Mononuclear cell (primary cell): Measurements from ENCODE around the gene CCRL2. TPM values are rescaled to one million over a fixed set of nuclear protein-coding genes. Genes with fewer than 3 reads are reported as not detected.
"Not testable (repeated sequence)": the region's sequence is repeated elsewhere in the genome, so short reads cannot be mapped to it uniquely, and the experiment has no call there.

Source experiments
- H3K27me3 ChIP-seq: 2 replicates; pipeline ENCODE4 v1.6.0; 2011; ENCODE audit warnings: low read length, control low read depth; ENCODE audit not compliant: insufficient read depth
- H3K4me1 ChIP-seq: 2 replicates; pipeline ENCODE4 v1.5.1; 2011; ENCODE audit warnings: mild to moderate bottlenecking, low read length, control low read depth; ENCODE audit not compliant: insufficient read depth
- H3K4me3 ChIP-seq: 2 replicates; pipeline ENCODE4 v1.5.1; 2011; ENCODE audit warnings: mild to moderate bottlenecking, low read length, moderate library complexity
- H3K9me3 ChIP-seq: 2 replicates; pipeline ENCODE4 v1.5.1; 2011; ENCODE audit warnings: low read depth, mild to moderate bottlenecking, control low read depth, low read length
- total RNA-seq: library from RNA; depleted of rRNA; stranded (reverse); fragments of >200 nt; gene quantifications from one replicate; pipeline ENCODE4 v1.2.3, GENCODE V29; 2012

Gene CCRL2
- total RNA-seq, 1 donor: 91.9 TPM

DNA sequence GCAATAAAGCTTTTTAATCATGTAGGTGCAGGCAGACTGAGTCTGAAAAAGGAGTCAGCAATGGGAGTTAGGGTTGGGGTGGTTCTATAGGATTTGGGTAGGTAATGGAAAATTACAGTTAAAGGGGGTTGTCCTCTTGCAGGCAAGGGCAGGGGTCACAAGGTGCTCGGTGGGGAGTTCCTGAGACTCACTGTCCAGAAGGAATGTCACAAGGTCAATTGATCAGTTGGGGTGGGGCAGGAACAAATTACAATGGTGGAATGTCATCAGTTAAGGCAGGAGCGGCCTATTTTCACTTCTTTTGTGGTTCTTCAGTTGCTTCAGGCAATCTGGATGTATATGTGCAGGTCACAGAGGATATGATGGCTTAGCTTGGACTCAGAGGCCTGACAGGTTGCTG lies 14.0 kb upstream of the CCRL2 start:
- Histone ChIP-seq H3K9me3 (no peaks in the 10 kb centered on the region), H3K4me1 (peaks cover 34% of the 10 kb centered on the region), H3K4me3 (no peak overlapping the region), H3K27me3 (no peaks in the 10 kb centered on the region)

DNA sequence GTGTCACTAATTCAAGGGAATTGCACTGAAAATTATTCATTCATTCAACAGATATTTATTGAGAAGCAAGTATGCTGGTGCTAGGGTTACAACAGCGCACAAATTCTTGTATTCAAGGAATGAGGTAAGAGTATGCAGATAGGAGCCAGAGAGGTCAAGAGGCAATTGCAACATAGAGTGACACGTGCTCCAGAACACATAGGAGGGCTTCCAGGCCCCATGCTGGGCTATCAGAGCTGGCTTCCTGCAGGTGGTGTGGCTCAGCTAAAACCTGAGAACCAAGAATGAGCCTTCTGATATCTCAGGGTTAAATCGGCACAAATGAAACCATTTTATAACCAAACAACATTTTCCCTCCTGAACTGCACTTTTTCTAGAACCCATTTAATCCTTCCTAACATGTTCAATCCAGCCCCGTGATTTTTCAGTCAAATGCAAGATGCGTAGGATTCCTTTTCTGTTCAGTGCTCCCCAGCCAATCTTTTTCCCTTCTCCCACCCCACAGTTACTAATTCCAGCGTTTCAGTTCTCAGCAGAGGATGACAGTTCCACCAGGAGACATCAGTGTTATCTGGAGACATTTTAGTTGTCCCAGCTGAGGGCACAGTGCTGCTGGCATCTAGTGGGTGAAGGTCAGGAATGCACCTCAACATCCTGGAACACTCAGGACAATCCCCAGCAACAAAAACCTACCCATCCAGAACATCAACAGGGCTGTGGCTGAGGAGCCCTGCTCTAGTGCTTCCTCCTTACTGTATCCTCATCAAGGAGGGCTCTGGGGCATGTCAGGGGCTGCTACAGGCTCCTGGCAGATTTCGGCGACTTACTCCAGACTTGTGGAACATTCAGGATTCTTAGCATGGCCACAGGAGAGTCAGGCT lies 13.3 kb upstream of the CCRL2 start:
- Histone ChIP-seq H3K9me3 (no peaks in the 10 kb centered on the region), H3K27me3 (no peaks in the 10 kb centered on the region), H3K4me3 (no peak overlapping the region), H3K4me1 (peaks cover 34% of the 10 kb centered on the region)

DNA sequence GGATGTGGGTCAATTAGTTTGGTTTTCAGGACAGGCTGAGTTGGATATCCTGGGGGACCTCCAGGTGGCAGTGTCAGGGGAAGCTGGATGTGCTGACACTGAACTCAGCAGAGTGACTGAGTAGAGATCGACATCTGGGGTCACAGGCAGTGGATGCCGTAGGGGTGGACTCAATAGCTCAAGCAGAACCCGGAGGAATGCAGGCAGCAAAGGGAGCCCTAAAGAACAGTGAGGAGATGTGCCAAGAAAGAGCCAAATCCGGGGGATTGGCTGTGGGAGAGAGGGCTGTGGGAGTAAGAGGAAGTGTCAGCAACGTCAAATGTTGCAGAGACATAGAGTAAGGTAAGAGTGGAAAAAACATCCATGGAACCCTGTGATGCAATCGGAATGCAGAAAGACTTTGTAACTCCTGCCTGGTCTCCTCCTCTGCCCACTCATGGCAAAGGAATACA lies 11.8 kb upstream of the CCRL2 start:
- H3K4me3 ChIP-seq: no peak overlapping the region

DNA sequence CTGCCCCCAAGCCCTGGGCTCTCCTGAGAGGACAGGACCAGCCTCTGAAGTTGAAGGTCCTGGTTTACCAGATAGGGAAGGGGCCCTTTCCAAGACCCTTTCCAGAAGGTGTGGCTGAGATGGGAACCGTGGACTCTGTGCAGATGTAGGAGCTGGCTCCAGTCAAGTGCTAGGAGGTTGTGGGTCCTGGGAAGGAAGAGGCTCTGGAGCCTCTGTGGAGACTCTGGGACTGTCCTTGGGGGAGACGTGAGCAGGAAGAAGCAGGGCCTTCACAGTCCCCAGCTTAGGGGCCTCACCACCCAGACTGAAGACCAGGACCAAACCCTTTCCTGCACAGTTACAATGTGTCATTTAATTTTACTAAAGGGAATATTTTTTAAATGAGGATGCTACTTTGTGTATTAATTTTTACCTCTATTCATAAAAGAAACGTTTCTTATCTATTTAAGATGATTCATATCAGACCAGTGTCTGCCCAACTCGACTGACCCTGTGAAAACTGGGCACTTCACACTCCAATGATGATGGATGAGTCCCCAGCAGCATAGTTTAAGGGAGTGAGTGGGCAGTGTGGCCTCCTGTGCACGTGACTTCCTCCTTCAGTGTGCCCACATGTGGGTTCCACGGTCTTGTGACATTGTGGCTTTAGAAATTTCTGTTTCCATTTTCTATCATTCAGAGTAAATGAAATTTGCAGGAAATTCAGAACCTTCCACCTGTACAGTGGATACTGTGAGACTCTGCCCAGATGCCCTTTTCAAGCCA lies 11.1 kb upstream of the CCRL2 start:
- no peaks in the 10 kb centered on the region for H3K27me3 ChIP-seq
- no peak overlapping the region for H3K4me3 ChIP-seq
- peaks cover 44% of the 10 kb centered on the region for H3K4me1 ChIP-seq
- no peaks in the 10 kb centered on the region for H3K9me3 ChIP-seq

More for the DNA sequence above, 11.8 kb upstream of the CCRL2 start:
- peaks cover 44% of the 10 kb centered on the region for H3K4me1 ChIP-seq
- H3K27me3 ChIP-seq: no peaks in the 10 kb centered on the region
- H3K9me3 ChIP-seq: no peaks in the 10 kb centered on the region

- H3K4me1 ChIP-seq: peaks cover 44% of the 10 kb centered on the region
- H3K4me3 ChIP-seq: no peak overlapping the region
- no peaks in the 10 kb centered on the region for H3K27me3 ChIP-seq
- no peaks in the 10 kb centered on the region for H3K9me3 ChIP-seq
These were observed 9.9 kb upstream of the CCRL2 start for GRCh38 chr3:46397111-46397510.

- H3K4me3 ChIP-seq: no peak overlapping the region
- H3K9me3 ChIP-seq: no peaks in the 10 kb centered on the region
- no peaks in the 10 kb centered on the region for H3K27me3 ChIP-seq
- peaks cover 39% of the 10 kb centered on the region for H3K4me1 ChIP-seq
These were observed 8.7 kb upstream of the CCRL2 start for GRCh38 chr3:46398186-46398955.

DNA sequence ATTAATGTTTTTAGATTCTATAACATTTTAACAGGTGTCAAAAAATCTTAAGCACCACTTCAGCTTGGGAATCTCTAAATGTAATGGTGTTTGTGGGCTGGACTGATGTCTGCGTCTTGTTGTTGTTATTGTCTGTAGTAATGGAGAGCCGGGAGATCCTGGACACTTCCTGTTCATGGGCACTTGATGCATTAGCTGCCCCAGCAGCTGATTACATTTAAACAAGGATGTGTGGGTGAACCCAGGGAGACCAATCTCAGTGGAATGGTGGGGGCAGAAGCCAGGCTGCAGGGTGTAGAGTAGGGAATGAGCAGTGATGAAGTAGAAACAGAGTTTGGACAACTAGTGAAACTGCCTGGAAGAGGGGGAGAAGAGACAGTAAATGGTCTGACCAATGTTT lies 8.0 kb upstream of the CCRL2 start:
- Histone ChIP-seq H3K9me3 (no peaks in the 10 kb centered on the region), H3K4me1 (peaks cover 32% of the 10 kb centered on the region)

DNA sequence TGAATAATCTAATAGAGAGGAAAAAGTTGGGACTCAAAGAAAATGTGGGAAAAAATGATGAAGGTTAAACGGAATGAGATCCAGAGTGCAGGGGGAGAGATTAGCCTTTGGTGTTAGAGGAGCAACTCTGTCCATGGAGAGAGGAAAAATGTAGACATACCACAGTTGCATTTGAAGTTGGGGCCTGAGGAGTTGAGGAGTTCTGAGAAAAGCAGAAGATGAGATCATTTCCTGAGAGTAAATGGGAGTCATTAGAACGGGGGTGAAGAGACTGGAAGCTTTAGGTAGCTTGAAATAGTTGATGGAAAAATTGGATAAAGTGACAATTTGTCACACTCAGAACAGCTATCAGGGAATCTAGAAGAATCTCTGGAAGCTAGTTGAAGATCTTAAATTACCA lies 7.5 kb upstream of the CCRL2 start:
- Histone ChIP-seq H3K27me3 (no peaks in the 10 kb centered on the region), H3K9me3 (no peaks in the 10 kb centered on the region), H3K4me3 (no peak overlapping the region), H3K4me1 (peaks cover 33% of the 10 kb centered on the region)

More for the DNA sequence above, 8.0 kb upstream of the CCRL2 start:
- no peaks in the 10 kb centered on the region for H3K27me3 ChIP-seq
- no peak overlapping the region for H3K4me3 ChIP-seq

- H3K4me3 ChIP-seq: no peak overlapping the region
- H3K9me3 ChIP-seq: no peaks in the 10 kb centered on the region
- no peaks in the 10 kb centered on the region for H3K27me3 ChIP-seq
- H3K4me1 ChIP-seq: peaks cover 35% of the 10 kb centered on the region
These were observed 6.9 kb upstream of the CCRL2 start for GRCh38 chr3:46400000-46400734.

GRCh38 chr3:46400846-46401245 lies 6.2 kb upstream of the CCRL2 start:
- Histone ChIP-seq H3K9me3 (no peaks in the 10 kb centered on the region), H3K4me3 (no peak overlapping the region), H3K27me3 (no peaks in the 10 kb centered on the region), H3K4me1 (peaks cover 35% of the 10 kb centered on the region)

- Histone ChIP-seq H3K9me3 (no peaks in the 10 kb centered on the region), H3K4me1 (peaks cover 35% of the 10 kb centered on the region), H3K27me3 (no peaks in the 10 kb centered on the region), H3K4me3 (no peak overlapping the region)
These were observed 5.5 kb upstream of the CCRL2 start for GRCh38 chr3:46401579-46401978.

DNA sequence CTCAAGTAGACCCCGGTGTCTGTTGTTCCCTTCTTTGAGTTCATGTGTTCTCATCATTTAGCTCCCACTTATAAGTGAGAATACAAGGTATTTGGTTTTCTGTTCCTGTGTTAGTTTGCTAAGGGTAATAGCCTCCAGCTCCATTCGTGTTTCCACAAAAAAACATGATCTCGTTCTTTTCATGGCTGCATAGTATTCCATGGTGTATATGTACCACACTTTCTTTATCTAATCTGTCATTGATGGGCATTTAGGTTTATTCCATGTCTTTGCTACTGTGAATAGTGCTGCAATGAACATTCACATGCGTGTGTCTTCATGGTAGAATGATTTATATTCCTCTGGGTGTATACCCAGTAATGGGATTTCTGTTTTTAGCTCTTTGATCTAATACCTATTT lies 4.2 kb upstream of the CCRL2 start:
- H3K4me1 ChIP-seq: peaks cover 44% of the 10 kb centered on the region

GRCh38 chr3:46405301-46406019 lies 1.6 kb upstream of the CCRL2 start:
- peaks cover 40% of the 10 kb centered on the region for H3K4me1 ChIP-seq
- H3K27me3 ChIP-seq: no peaks in the 10 kb centered on the region
- no peak overlapping the region for H3K4me3 ChIP-seq
- H3K9me3 ChIP-seq: no peaks in the 10 kb centered on the region

More for the DNA sequence above, 4.2 kb upstream of the CCRL2 start:
- H3K27me3 ChIP-seq, H3K9me3 ChIP-seq, H3K4me3 ChIP-seq: not testable (repeated sequence)

- Histone ChIP-seq H3K9me3 (no peaks in the 10 kb centered on the region), H3K27me3 (no peaks in the 10 kb centered on the region), H3K4me1 (peaks cover 40% of the 10 kb centered on the region), H3K4me3 (no peak overlapping the region)
These were observed 644 bp upstream of the CCRL2 start for GRCh38 chr3:46406443-46406787.
